Head of caudate nucleus (tissue), 42 donors: ENCODE results near the gene CACNG4.

Experiments
- DNase-seq, 42 donors: peaks; one replicate each; pipeline versions ENCODE4 v3.0.0 to v3.0.0-alpha.2; 2020 to 2021; ENCODE audit warnings: mixed read lengths in 7 of 42
- intact Hi-C: fragments of 100-400 bp; cut with DNase I; formaldehyde crosslinking; loops from one replicate; pipeline ENCODE4 v1.15.0; 2022

The CACNG4 gene

GRCh38 chr17:67069603-67070136, 105.2 kb downstream of the CACNG4 start:
- intact Hi-C loops = no loop called here
- no peak for DNase-seq

GRCh38 chr17:67071595-67071994, 107.1 kb downstream of the CACNG4 start:
- no peak for DNase-seq
- intact Hi-C loops = no loop called here

- intact Hi-C loops = no loop called here
- DNase-seq = no peak
Measured at GRCh38 chr17:67072885-67073284, 108.4 kb downstream of the CACNG4 start.

- intact Hi-C loops = no loop called here
- no peak for DNase-seq
Measured at GRCh38 chr17:67074781-67075180, 110.3 kb downstream of the CACNG4 start.

GRCh38 chr17:67076290-67076689, 111.8 kb downstream of the CACNG4 start:
- intact Hi-C loops = no loop called here
- DNase-seq = no peak

- intact Hi-C loops = no loop called here
- DNase-seq = no peak
Measured at GRCh38 chr17:67078292-67078691, 113.8 kb downstream of the CACNG4 start.

- DNase-seq = no peak
- intact Hi-C loops = no loop called here
Measured at GRCh38 chr17:67079491-67079890, 115.0 kb downstream of the CACNG4 start.

- intact Hi-C loops = no loop called here
- no peak for DNase-seq
Measured at GRCh38 chr17:67080804-67081203, 116.3 kb downstream of the CACNG4 start.

GRCh38 chr17:67082107-67082506, 117.6 kb downstream of the CACNG4 start:
- intact Hi-C loops = no loop called here
- no peak for DNase-seq
